SK-N-MC (cell line): ENCODE results near the gene ACAP2.

Experiments
- DNase-seq: peaks from one replicate; pipeline ENCODE4 v3.0.0-alpha.2; 2011; ENCODE audit warnings: low read depth, low spot score
- H3K27ac ChIP-seq: fragments of 200-600 bp; sonication (generic); 2 replicates; pipeline ENCODE4 v1.5.1; 2016; ENCODE audit warnings: mixed run types
- H3K36me3 ChIP-seq: fragments of 200-600 bp; sonication (generic); 2 replicates; pipeline ENCODE4 v1.6.1; 2017; ENCODE audit warnings: antibody characterized with exemption, low read length, mixed read lengths; ENCODE audit not compliant: insufficient read depth
- H3K4me3 ChIP-seq: fragments of 200-600 bp; sonication (generic); 2 replicates; pipeline ENCODE4 v1.5.1; 2016
- H3K9ac ChIP-seq: fragments of 200-600 bp; sonication (generic); 2 replicates; pipeline ENCODE4 v1.8.0; 2017; ENCODE audit warnings: mixed run types, mixed read lengths; ENCODE audit not compliant: insufficient read length
- H3K9me3 ChIP-seq: fragments of 200-600 bp; sonication (generic); 2 replicates; pipeline ENCODE4 v1.6.1; 2017; ENCODE audit warnings: low read depth, mild to moderate bottlenecking, antibody characterized with exemption, low read length, moderate library complexity, mixed read lengths
- EZH2 ChIP-seq: fragments of 200-600 bp; sonication (generic); IDR thresholded peaks from one replicate; pipeline ENCODE4 v1.6.1; 2017; ENCODE audit warnings: antibody characterized with exemption
- FOXP2 ChIP-seq: optimal IDR thresholded peaks from 2 replicates; pipeline ENCODE3; 2011; ENCODE audit warnings: mild to moderate bottlenecking, moderate library complexity; ENCODE audit not compliant: insufficient read depth; ENCODE audit errors: extremely low read length, control extremely low read depth
- POLR2AphosphoS5 ChIP-seq: IDR thresholded peaks from 2 replicates; pipeline ENCODE4 v1.6.1; 2012; ENCODE audit warnings: mild to moderate bottlenecking, low read depth, low read length, borderline replicate concordance

ACAP2 gene

GRCh38 chr3:195266428-195266827 lies 176.4 kb downstream of the ACAP2 start:
- no peaks in the 10 kb centered on the region for H3K9me3 ChIP-seq
- no peak overlapping the region for H3K4me3 ChIP-seq
- H3K27ac ChIP-seq, result no peak overlapping the region
- peaks cover 22% of the 10 kb centered on the region for H3K36me3 ChIP-seq
- DNase-seq, result no peak
- TF ChIP-seq POLR2AphosphoS5, result no peak
- no peak for TF ChIP-seq EZH2
- TF ChIP-seq FOXP2, result no peak
- H3K9ac ChIP-seq, result no peak overlapping the region

GRCh38 chr3:195265363-195265976 lies 177.3 kb downstream of the ACAP2 start:
- DNase-seq, result no peak
- Histone ChIP-seq H3K9me3 (no peaks in the 10 kb centered on the region), H3K36me3 (peaks cover 22% of the 10 kb centered on the region), H3K9ac (no peak overlapping the region), H3K27ac (no peak overlapping the region), H3K4me3 (no peak overlapping the region)
- no peak for TF ChIP-seq FOXP2
- TF ChIP-seq EZH2, result no peak
- TF ChIP-seq POLR2AphosphoS5, result no peak

GRCh38 chr3:195263925-195264600 lies 178.8 kb downstream of the ACAP2 start:
- TF ChIP-seq EZH2, result no peak
- no peak for TF ChIP-seq FOXP2
- TF ChIP-seq POLR2AphosphoS5, result no peak
- Histone ChIP-seq H3K9ac (no peak overlapping the region), H3K36me3 (peaks cover 22% of the 10 kb centered on the region), H3K4me3 (no peak overlapping the region), H3K9me3 (no peaks in the 10 kb centered on the region), H3K27ac (no peak overlapping the region)
- no peak for DNase-seq

GRCh38 chr3:195263193-195263924 lies 179.5 kb downstream of the ACAP2 start:
- TF ChIP-seq POLR2AphosphoS5 (no peak), EZH2 (no peak), FOXP2 (no peak)
- Histone ChIP-seq H3K9ac (no peak overlapping the region), H3K4me3 (no peak overlapping the region), H3K36me3 (peaks cover 22% of the 10 kb centered on the region), H3K9me3 (no peaks in the 10 kb centered on the region), H3K27ac (no peak overlapping the region)
- no peak for DNase-seq

DNA sequence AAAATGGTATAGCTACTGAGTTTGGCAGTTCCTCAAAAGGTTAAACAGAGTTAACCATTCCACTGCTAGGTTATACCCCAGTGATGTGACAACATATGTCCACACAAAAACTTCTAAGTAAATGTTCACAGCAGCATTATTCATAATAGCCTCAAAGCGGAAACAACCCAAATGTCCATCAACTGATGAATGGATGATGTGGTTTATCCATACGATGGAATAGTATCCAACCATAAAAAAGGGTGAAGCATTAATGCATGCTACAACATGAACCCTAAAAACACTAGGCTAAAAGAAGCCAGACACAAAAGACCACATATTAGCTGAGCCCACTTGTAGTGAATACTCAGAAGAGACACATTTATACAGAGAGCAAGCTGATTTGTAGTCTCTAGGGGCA lies 180.9 kb downstream of the ACAP2 start:
- Histone ChIP-seq H3K36me3 (peaks cover 14% of the 10 kb centered on the region), H3K27ac (no peak overlapping the region), H3K9me3 (no peaks in the 10 kb centered on the region), H3K9ac (no peak overlapping the region), H3K4me3 (no peak overlapping the region)
- DNase-seq, result no peak
- TF ChIP-seq FOXP2, result no peak
- no peak for TF ChIP-seq POLR2AphosphoS5
- no peak for TF ChIP-seq EZH2

DNA sequence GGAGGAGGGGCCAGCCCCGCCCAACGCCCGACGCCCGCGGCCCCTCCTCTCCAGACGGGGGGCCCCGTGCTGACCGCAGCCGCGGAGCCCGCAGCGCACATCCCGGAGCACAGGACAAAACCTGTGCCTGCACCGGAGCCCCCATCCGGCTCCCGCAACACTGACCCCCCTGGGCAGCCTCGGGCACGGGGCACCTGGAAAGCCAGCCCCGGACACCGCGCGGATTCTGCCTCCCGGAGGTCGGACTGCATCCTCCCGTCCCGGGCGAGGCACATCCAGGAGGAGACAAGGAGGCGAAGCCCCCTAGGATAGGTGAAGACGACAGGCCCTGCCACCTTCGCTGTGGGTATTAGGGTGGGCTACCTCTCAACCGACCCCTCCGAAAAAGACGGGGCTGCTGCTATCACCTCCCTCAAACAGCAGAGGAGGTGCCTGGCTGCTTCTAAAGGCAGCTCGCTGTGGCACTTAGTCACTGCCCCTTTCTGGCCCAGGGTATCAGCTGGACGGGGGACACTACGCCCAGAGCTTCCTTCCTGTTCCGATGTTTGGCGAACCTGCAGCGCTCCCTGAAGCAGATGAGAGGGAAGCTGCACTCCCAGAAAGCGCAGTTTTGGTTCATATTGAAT lies 182.4 kb downstream of the ACAP2 start:
- H3K36me3 ChIP-seq, result peaks cover 1% of the 10 kb centered on the region; the same call in 1 of the 2 replicates
- no peak for DNase-seq

DNA sequence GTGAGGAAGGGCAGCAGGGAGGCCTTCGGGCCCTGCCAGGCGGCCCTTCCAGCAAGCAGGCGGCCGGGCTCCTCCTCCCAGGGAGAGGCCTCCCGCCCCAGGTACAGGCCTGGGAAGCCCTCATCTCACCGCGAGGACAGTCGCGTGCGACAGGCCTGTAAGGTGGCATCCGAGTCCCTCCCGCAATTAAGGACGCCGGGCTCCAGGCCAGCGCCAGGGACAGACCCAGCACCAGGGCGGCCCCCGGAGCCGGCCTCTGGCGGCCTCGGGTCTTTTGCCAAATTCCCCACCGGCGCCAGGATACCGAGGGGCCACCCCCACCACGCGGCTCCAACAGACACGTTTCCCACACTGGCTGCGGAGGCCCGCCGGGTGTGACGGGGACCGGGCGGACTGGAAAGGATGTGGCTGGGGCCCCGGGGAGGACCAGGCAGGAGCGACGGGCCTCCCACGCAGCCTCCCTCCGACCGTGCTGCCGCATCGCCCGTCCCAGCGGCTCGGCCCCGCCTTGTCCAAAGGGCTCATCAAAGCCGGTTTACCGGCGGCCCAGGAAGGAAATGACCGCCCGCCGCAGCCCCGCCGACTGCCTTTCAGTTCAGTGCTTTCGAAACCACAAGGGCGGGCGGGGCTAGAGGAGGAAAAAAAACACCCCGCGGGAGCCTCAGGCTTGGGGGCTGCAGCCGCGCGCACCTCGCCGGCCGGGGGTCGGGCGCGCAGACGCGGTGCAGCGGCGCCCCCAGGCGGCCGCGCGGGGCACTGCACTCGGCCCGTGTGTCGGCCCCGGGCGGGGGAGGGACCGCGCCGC lies 183.1 kb downstream of the ACAP2 start:
- DNase-seq, result peak; percentile 28
- Histone ChIP-seq H3K36me3 (no peaks in the 10 kb centered on the region), H3K4me3 (peak overlapping the region; percentile 84), H3K27ac (peak overlapping the region; percentile 81), H3K9me3 (no peaks in the 10 kb centered on the region), H3K9ac (peak overlapping the region; percentile 80)
- TF ChIP-seq EZH2 (no peak), POLR2AphosphoS5 (peak; percentile 43; the same call in 1 of the 2 replicates)

More for the DNA sequence above, 182.4 kb downstream of the ACAP2 start:
- Histone ChIP-seq H3K27ac (no peak overlapping the region), H3K4me3 (peak overlapping the region; percentile 84), H3K9ac (peak overlapping the region; percentile 11), H3K9me3 (no peaks in the 10 kb centered on the region)
- TF ChIP-seq FOXP2, result no peak
- TF ChIP-seq EZH2, result no peak
- no peak for TF ChIP-seq POLR2AphosphoS5

DNA sequence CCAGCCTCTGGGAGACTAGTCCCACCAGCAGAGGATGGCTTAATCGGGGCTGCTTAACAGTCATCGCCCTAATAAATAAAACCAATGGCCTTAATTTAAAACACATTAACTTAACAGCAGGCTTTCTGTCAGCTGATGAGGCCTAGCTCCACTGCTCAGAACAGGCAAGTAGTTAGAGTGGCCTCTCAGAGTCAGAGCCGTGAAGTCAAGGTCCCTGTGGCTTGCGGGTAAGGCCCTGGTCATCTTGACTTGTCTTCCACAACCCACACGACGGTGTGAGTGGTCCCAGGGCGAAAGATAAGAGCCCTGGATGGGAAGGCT lies 183.7 kb downstream of the ACAP2 start:
- Histone ChIP-seq H3K27ac (peak overlapping the region; percentile 81), H3K4me3 (peak overlapping the region; percentile 84), H3K9me3 (no peaks in the 10 kb centered on the region), H3K36me3 (no peaks in the 10 kb centered on the region), H3K9ac (peak overlapping the region; percentile 80)
- TF ChIP-seq POLR2AphosphoS5, result no peak
- no peak for DNase-seq
